Fibroblast of lung (primary cell): ENCODE results near the gene VWA2.

Experiments used
- CTCF ChIP-seq, 2 donors: IDR thresholded peaks in 1 of 2; conservative IDR thresholded peaks in 1 of 2; 1 replicate in 1 of 2; 2 replicates in 1 of 2; pipeline ENCODE4 v1.5.1; 2011 to 2012; ENCODE audit warnings: low read length in 2 of 2, control low read depth in 1 of 2, inconsistent platforms in 1 of 2, low read depth in 1 of 2, mild to moderate bottlenecking in 1 of 2
- EZH2 ChIP-seq: IDR thresholded peaks from 2 replicates; pipeline ENCODE4 v1.5.1; 2012; ENCODE audit warnings: low read length, control low read depth, mild to moderate bottlenecking; ENCODE audit errors: missing control alignments

- TF ChIP-seq CTCF (conservative IDR thresholded peaks at IDR 0.05 in 1 of 2, IDR thresholded peaks at IDR 0.05 in 1 of 2; ENCODE audit: low read depth in 1 of 2, low read length in 2 of 2) (no peak), EZH2 (no peak)
Measured at GRCh38 chr10:114282526-114282925, 43.5 kb downstream of the VWA2 start.
